NCI-H1417 (cell line): Measurements from ENCODE around the gene PLCB3.

Experiments
- DNase-seq, 3 experiments: peaks; one replicate each; lab custom pipeline; 2025; lab: John Stamatoyannopoulos, UW

PLCB3 gene

GRCh38 chr11:64251016-64251752, at the start of gene PLCB3:
Gene PLCB3, plus strand, starts transcription at chr11:64251530. Its CDS starts 120 bp downstream, at chr11:64251650.
- peak; percentile 48 to 71 (median 65) for DNase-seq

GRCh38 chr11:64201543-64201942, 49.8 kb upstream of the PLCB3 start:
- DNase-seq = no peak

- DNase-seq = no peak
Observed at GRCh38 chr11:64202992-64203391, 48.3 kb upstream of the PLCB3 start.

GRCh38 chr11:64203421-64204079, 47.8 kb upstream of the PLCB3 start:
- no peak for DNase-seq

- no peak for DNase-seq
Observed at GRCh38 chr11:64204080-64204440, 47.3 kb upstream of the PLCB3 start.

- peak; percentile 59 to 91 (median 84) for DNase-seq
Observed at GRCh38 chr11:64204464-64204989, 46.8 kb upstream of the PLCB3 start.

- no peak for DNase-seq
Observed at GRCh38 chr11:64206457-64207255, 44.7 kb upstream of the PLCB3 start, which contains the start of gene FERMT3. Gene FERMT3, plus strand, starts transcription at chr11:64206721. Its CDS starts 644 bp downstream, at chr11:64207365.

- DNase-seq = no peak
Observed at GRCh38 chr11:64207256-64208085, 43.9 kb upstream of the PLCB3 start.

- no peak for DNase-seq
Observed at GRCh38 chr11:64208086-64208795, 43.1 kb upstream of the PLCB3 start.

GRCh38 chr11:64208796-64209562, 42.4 kb upstream of the PLCB3 start:
- DNase-seq = no peak

- no peak for DNase-seq
Observed at GRCh38 chr11:64209563-64209843, 41.8 kb upstream of the PLCB3 start.

GRCh38 chr11:64210301-64211020, 40.9 kb upstream of the PLCB3 start:
- DNase-seq = no peak

- DNase-seq = no peak
Observed at GRCh38 chr11:64211181-64211872, 40.0 kb upstream of the PLCB3 start.

- DNase-seq = no peak
Observed at GRCh38 chr11:64216879-64217278, 34.5 kb upstream of the PLCB3 start.

- no peak for DNase-seq
Observed at GRCh38 chr11:64218628-64219353, 32.5 kb upstream of the PLCB3 start.

- DNase-seq = no peak
Observed at GRCh38 chr11:64219354-64219684, 32.0 kb upstream of the PLCB3 start.

GRCh38 chr11:64219755-64220154, 31.6 kb upstream of the PLCB3 start:
- DNase-seq = no peak

- no peak for DNase-seq
Observed at GRCh38 chr11:64220271-64220670, 31.1 kb upstream of the PLCB3 start.

- DNase-seq = no peak
Observed at GRCh38 chr11:64220798-64221197, 30.5 kb upstream of the PLCB3 start.
